Common myeloid progenitor, CD34-positive (primary cell): ENCODE data around the gene MORN1.

Experiments
- CTCF ChIA-PET: fragments of 350-600 bp; sonication (Branson Sonifier 250); formaldehyde crosslinking; loops from one replicate; lab custom pipeline; 2021; ENCODE audit warnings: antibody characterized with exemption; lab: Charles Lee
- POLR2A ChIA-PET: fragments of 350-600 bp; sonication (Branson Sonifier 250); formaldehyde crosslinking; loops from one replicate; lab custom pipeline; 2021; ENCODE audit warnings: antibody characterized with exemption; lab: Charles Lee
- DNase-seq, 3 donors: peaks; one replicate each; pipeline versions ENCODE4 v3.0.0 to v3.0.0-alpha.2; 2013
- H3K27ac ChIP-seq, 2 experiments: 1 replicate in 1 of 2; 2 replicates in 1 of 2; pipeline ENCODE4 v1.7.0; 2013; ENCODE audit warnings: inconsistent platforms in 2 of 2, low read length in 2 of 2, mild to moderate bottlenecking in 2 of 2, low read depth in 1 of 2, moderate library complexity in 1 of 2; ENCODE audit not compliant: severe bottlenecking in 2 of 2, insufficient read depth in 1 of 2, poor library complexity in 1 of 2
- H3K27me3 ChIP-seq, 5 experiments: replicated peaks in 2 of 5; 1 replicate in 3 of 5; 2 replicates in 2 of 5; pipeline versions ENCODE4 v1.6.1 to v1.7.0; 2013; ENCODE audit warnings: low read length in 4 of 5, mild to moderate bottlenecking in 2 of 5, moderate library complexity in 2 of 5, inconsistent platforms in 1 of 5; ENCODE audit not compliant: insufficient read depth in 5 of 5, control insufficient read depth in 4 of 5
- H3K36me3 ChIP-seq, 4 experiments: 1 replicate in 2 of 4; 2 replicates in 2 of 4; pipeline versions ENCODE4 v1.6.1 to v1.7.0; 2013; ENCODE audit warnings: low read length in 3 of 4, control low read depth in 1 of 4, mild to moderate bottlenecking in 1 of 4; ENCODE audit not compliant: control insufficient read depth in 4 of 4, insufficient read depth in 4 of 4
- H3K4me1 ChIP-seq, 4 experiments: 1 replicate in 3 of 4; 2 replicates in 1 of 4; pipeline versions ENCODE4 v1.6.1 to v1.7.1; 2013; ENCODE audit warnings: low read length in 3 of 4, mild to moderate bottlenecking in 3 of 4, control low read depth in 1 of 4, inconsistent platforms in 1 of 4, moderate library complexity in 1 of 4; ENCODE audit not compliant: control insufficient read depth in 4 of 4, insufficient read depth in 4 of 4; ENCODE audit errors: control extremely low read depth in 1 of 4
- H3K4me3 ChIP-seq, 7 experiments: 1 replicate in 4 of 7; 2 replicates in 3 of 7; pipeline versions ENCODE4 v1.5.1 to v1.7.0; 2013; ENCODE audit warnings: mild to moderate bottlenecking in 7 of 7, low read length in 6 of 7, moderate library complexity in 6 of 7, inconsistent platforms in 2 of 7, low read depth in 2 of 7, control low read depth in 1 of 7; ENCODE audit not compliant: insufficient read depth in 4 of 7, control insufficient read depth in 1 of 7; ENCODE audit errors: extremely low read depth in 1 of 7
- H3K9me3 ChIP-seq, 5 experiments: 1 replicate in 4 of 5; 2 replicates in 1 of 5; pipeline versions ENCODE4 v1.6.1 to v1.7.1; 2013; ENCODE audit warnings: low read length in 4 of 5, mild to moderate bottlenecking in 2 of 5, inconsistent platforms in 1 of 5, low read depth in 1 of 5, moderate library complexity in 1 of 5; ENCODE audit not compliant: control insufficient read depth in 4 of 5, insufficient read depth in 2 of 5; ENCODE audit errors: control extremely low read depth in 1 of 5
- WGBS: methylation state at CpG from one replicate; pipeline ENCODE4 v1.1.5; 2013; ENCODE audit not compliant: insufficient coverage; 5-methylcytosine and 5-hydroxymethylcytosine counted together

Gene MORN1

GRCh38 chr1:2358651-2359640 is 32.4 kb downstream of the MORN1 start:
- no peaks in the 10 kb centered on the region for H3K4me1 ChIP-seq
- peaks cover 0 to 2% (median under 1%) of the 10 kb centered on the region in 5 experiments for H3K9me3 ChIP-seq
- H3K4me3 ChIP-seq: no peak overlapping the region
- DNase-seq: no peak
- ChIA-PET POLR2A (no interaction called here), CTCF (no interaction called here)
- H3K27me3 ChIP-seq: no peaks in the 10 kb centered on the region
- no peak overlapping the region for H3K27ac ChIP-seq
- H3K36me3 ChIP-seq: no peaks in the 10 kb centered on the region
- WGBS: 92% methylated on average over 24 of the region's 24 CpGs

GRCh38 chr1:2358072-2358471 is 33.3 kb downstream of the MORN1 start:
- ChIA-PET CTCF (interaction anchor here (0.7 kb wide), 1 partner anchor 11 kb away, joined by 3 read pairs; no protein-coding TSS in a partner anchor), POLR2A (no interaction called here)
- H3K27me3 ChIP-seq: no peaks in the 10 kb centered on the region
- H3K9me3 ChIP-seq: peaks cover 0 to under 1% (median 0%) of the 10 kb centered on the region in 5 experiments
- H3K36me3 ChIP-seq: no peaks in the 10 kb centered on the region
- no peak overlapping the region for H3K4me3 ChIP-seq
- DNase-seq: no peak
- H3K4me1 ChIP-seq: no peaks in the 10 kb centered on the region
- 100% methylated on average over 10 of the region's 13 CpGs for WGBS
- H3K27ac ChIP-seq: no peak overlapping the region

DNA sequence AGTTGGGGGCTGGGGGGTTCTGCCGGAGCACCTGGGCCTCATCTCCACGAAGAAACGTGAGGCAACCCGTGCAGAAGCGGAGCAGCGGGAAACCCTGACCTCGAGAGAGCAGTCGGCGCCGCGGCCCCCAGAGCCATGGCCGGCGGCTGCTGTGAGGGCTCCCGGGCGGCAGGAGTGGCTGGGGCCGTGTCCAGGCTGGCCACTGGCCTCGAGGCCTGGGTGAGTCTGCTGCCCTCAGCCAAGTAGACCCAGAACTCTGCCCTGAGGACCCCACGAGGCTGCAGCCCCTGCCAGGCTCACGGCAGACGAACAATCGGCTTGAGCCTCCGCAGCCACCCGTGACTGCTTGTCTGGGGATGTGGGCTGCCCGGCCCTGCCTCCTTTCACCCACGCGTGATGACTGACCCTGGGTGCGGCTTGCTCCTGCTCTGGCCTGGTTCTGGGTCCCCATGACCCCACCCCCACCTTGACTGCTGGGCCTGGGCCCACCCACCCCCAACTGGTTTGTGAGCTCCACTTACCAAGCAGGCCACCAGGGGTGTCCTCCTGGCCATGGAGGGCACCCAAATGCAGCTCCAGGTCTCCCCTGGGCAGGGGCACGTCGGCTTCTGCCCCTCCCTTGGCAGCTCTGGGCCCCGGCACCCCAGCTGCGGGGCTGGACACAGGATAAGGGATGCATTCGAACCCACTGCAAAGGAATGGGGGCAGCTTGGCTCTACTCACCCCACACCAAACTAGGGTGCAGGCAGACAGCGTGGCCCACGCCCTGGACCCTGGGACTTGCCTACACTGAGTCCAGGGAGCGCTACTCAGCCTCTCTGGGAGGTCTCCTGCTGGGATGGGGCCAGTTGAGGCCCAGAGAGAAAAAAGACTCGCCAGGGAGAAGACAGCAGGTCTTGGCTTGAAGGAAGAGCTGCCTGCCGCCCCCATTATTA is 34.2 kb downstream of the MORN1 start:
- DNase-seq: no peak
- no peaks in the 10 kb centered on the region for H3K4me1 ChIP-seq
- 97% methylated on average over 24 of the region's 37 CpGs for WGBS
- H3K9me3 ChIP-seq: no peaks in the 10 kb centered on the region
- no peak overlapping the region for H3K27ac ChIP-seq
- POLR2A ChIA-PET: no interaction called here
- H3K27me3 ChIP-seq: no peaks in the 10 kb centered on the region
- CTCF ChIA-PET: no interaction called here
- no peaks in the 10 kb centered on the region for H3K36me3 ChIP-seq
- H3K4me3 ChIP-seq: no peak overlapping the region

DNA sequence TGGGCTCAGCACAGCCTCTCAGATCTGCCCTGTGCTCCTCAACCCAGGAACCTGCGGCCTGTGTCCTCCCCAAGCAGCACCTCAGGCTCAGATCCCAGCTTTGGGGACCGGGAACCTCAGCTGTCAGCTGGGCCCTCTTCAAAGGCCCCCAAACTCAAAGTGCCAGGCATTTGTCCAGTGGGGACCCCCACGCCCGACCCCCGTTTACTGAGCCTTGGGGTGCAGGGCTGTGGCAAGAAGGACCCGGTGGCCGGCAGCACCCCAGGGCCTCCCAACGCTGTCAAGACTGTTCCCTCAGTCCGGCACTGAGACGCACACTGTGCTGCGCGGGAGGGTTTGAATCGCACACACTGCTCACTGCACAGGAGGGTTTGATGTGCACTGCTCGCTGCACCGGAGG is 35.0 kb downstream of the MORN1 start:
- ChIA-PET CTCF (no interaction called here), POLR2A (no interaction called here)
- Histone ChIP-seq H3K27ac (no peak overlapping the region), H3K27me3 (no peaks in the 10 kb centered on the region), H3K4me3 (no peak overlapping the region), H3K36me3 (no peaks in the 10 kb centered on the region), H3K9me3 (no peaks in the 10 kb centered on the region), H3K4me1 (no peaks in the 10 kb centered on the region)
- 98% methylated on average over 15 of the region's 15 CpGs for WGBS
- DNase-seq: no peak

- CTCF ChIA-PET: no interaction called here
These were observed 35.7 kb downstream of the MORN1 start for GRCh38 chr1:2355373-2356261.

GRCh38 chr1:2354511-2355372 is 36.6 kb downstream of the MORN1 start:
- H3K27ac ChIP-seq: no peak overlapping the region
- POLR2A ChIA-PET: no interaction called here
- H3K4me1 ChIP-seq: no peaks in the 10 kb centered on the region
- no peaks in the 10 kb centered on the region for H3K27me3 ChIP-seq
- WGBS: 94% methylated on average over 30 of the region's 38 CpGs
- CTCF ChIA-PET: no interaction called here
- no peaks in the 10 kb centered on the region for H3K9me3 ChIP-seq
- no peaks in the 10 kb centered on the region for H3K36me3 ChIP-seq
- no peak for DNase-seq
- H3K4me3 ChIP-seq: no peak overlapping the region

More at GRCh38 chr1:2355373-2356261, 35.7 kb downstream of the MORN1 start:
- Histone ChIP-seq H3K27me3 (no peaks in the 10 kb centered on the region), H3K27ac (no peak overlapping the region), H3K4me3 (no peak overlapping the region), H3K36me3 (no peaks in the 10 kb centered on the region), H3K9me3 (no peaks in the 10 kb centered on the region), H3K4me1 (no peaks in the 10 kb centered on the region)
- WGBS: 95% methylated on average over 27 of the region's 28 CpGs
- no peak for DNase-seq
- POLR2A ChIA-PET: no interaction called here
